Measurements from ENCODE around the gene SEPTIN5. TPM values are rescaled to one million over a fixed set of nuclear protein-coding genes. Genes with fewer than 3 reads are reported as not detected.

SEPTIN5 gene
- total and polyA plus RNA-seq, 9 of the 15 experiments (the other 6 are each of a cell fraction or from before 2014, with no cell fraction given) = 0.03 to 195 (median 119) TPM

GRCh38 chr22:19750507-19751490 lies 36.5 kb downstream of the SEPTIN5 start (continued):
- TF ChIP-seq, protein P1, sequence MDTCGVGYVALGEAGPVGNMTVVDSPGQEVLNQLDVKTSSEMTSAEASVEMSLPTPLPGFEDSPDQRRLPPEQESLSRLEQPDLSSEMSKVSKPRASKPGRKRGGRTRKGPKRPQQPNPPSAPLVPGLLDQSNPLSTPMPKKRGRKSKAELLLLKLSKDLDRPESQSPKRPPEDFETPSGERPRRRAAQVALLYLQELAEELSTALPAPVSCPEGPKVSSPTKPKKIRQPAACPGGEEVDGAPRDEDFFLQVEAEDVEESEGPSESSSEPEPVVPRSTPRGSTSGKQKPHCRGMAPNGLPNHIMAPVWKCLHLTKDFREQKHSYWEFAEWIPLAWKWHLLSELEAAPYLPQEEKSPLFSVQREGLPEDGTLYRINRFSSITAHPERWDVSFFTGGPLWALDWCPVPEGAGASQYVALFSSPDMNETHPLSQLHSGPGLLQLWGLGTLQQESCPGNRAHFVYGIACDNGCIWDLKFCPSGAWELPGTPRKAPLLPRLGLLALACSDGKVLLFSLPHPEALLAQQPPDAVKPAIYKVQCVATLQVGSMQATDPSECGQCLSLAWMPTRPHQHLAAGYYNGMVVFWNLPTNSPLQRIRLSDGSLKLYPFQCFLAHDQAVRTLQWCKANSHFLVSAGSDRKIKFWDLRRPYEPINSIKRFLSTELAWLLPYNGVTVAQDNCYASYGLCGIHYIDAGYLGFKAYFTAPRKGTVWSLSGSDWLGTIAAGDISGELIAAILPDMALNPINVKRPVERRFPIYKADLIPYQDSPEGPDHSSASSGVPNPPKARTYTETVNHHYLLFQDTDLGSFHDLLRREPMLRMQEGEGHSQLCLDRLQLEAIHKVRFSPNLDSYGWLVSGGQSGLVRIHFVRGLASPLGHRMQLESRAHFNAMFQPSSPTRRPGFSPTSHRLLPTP (IDR thresholded peaks at IDR 0.05; ENCODE audit: borderline replicate concordance, extremely low read depth, insufficient read length) = no peak
- TF ChIP-seq NCOA6 (IDR thresholded peaks at IDR 0.05) = no peak
- TF ChIP-seq CC2D1A (IDR thresholded peaks at IDR 0.05) = no peak

DNA sequence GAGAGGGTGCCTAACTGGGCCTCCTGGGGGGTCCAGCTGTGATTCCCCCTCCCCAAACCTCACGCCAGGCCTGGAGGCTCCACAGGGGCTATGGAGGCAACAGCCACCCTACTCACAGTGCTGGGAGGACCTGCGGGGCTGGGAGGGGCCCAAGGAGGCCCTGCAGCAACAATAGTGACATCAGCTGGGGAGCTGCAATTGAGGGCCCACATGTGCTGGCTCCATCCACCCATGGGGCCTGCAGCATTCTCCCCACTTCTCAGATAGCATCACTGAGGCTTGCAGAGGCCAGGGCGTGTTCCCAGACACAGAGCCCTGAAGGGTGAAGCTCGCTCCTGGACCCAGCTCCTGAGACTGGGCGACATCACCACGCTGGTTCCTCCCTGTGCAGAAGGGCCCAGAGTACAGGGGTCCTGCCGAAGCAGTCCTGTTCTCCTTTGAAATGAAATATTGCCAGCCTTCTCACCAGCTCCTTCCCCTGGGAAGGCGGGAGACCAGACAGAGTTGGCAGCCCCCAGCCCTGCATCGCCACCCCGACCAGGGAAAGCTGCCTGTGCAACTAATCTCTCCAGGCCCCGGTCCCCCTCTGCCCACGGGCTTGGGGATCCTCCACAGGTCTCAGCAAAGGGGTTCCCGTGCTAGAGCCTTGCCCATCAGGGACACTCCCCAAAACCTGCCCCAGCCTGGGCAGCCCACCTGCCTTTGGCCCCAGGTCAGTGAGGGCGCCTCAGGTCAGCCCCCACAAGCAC lies 37.4 kb downstream of the SEPTIN5 start:
- WGBS (ENCODE audit: insufficient coverage, low coverage, missing lambda C conversion rate) = 8% methylated on average over 14 of the region's 14 CpGs
- peaks cover 63 to 85% of the 10 kb centered on the region in 2 experiments; a peak in 4 of 5 replicates for H3K27me3 ChIP-seq (ENCODE audit: control insufficient read depth in 2 of 2, insufficient read depth in 2 of 2, low read length in 2 of 2)
- in situ Hi-C loops (cut with MboI) = no loop called here
- H3K36me3 ChIP-seq (ENCODE audit: control insufficient read depth, insufficient read depth, low read length) = no peaks in the 10 kb centered on the region
- peak overlapping the region in 1 of 2 experiments; percentile 31; a peak in 2 of 4 replicates for H3K9ac ChIP-seq (ENCODE audit: insufficient read depth in 1 of 2, low read depth in 2 of 2, low read length in 2 of 2)
- no peak for ATAC-seq
- CTCF ChIA-PET (ENCODE audit: low intra/inter-chr PET ratio) = no interaction called here
- BruUV-seq (replicated peaks) = no TSS peak
- H3K4me3 ChIP-seq = no peak overlapping the region
- no peaks in the 10 kb centered on the region for H3K9me1 ChIP-seq (ENCODE audit: control insufficient read depth, insufficient read depth, low read length)
- no peak for DNase-seq (ENCODE audit: extremely low read depth in 1 of 4, low spot score in 3 of 4)
- POLR2A ChIA-PET = interaction anchor here (0.5 to 4.5 kb wide), 9 partner anchors 8 to 550 kb away, joined by 3 to 37 read pairs (median 4); no protein-coding TSS in a partner anchor
- peaks cover 57% of the 10 kb centered on the region for H4K20me1 ChIP-seq (replicated peaks; ENCODE audit: control insufficient read depth, insufficient read depth, low read length)
- no peaks in the 10 kb centered on the region for H3K79me2 ChIP-seq (ENCODE audit: control insufficient read depth, insufficient read depth, low read length)
- H3K4me2 ChIP-seq (ENCODE audit: insufficient read depth, low read length) = no peak overlapping the region
- peaks cover 11 to 70% of the 10 kb centered on the region in 2 experiments for H3K4me1 ChIP-seq (replicated peaks in 1 of 2; ENCODE audit: control insufficient read depth in 2 of 2, insufficient read depth in 2 of 2, low read length in 2 of 2)
- no peak for FAIRE-seq
- H3K27ac ChIP-seq (ENCODE audit: extremely low read depth, low read depth, low read length) = no peak overlapping the region
- intact Hi-C loops (cut with micrococcal nuclease) = no loop called here
- H2AFZ ChIP-seq (ENCODE audit: low read depth, low read length) = no peak overlapping the region
- no peaks in the 10 kb centered on the region; the same call in 1 of the 2 replicates for H3K9me3 ChIP-seq (replicated peaks; ENCODE audit: control insufficient read depth, insufficient read depth, low read depth, low read length)
- TF ChIP-seq PCBP1 (IDR thresholded peaks at IDR 0.05; ENCODE audit: low read depth, low read length, poor library complexity, severe bottlenecking) (peak; percentile 58), ZNF184 (CRISPR knock-in tag; IDR thresholded peaks at IDR 0.05) (0 out of 2 replicates have a peak, but pooled peaks have one; percentile 10)
